Tibial nerve (tissue), 4 donors: ENCODE data around the gene ASMTL.

Experiments
- CTCF ChIP-seq, 5 experiments: fragments of 200-600 bp in 3 of 5; fragments of 450-650 bp in 2 of 5; sonication (generic) in 3 of 5; IDR thresholded peaks; one replicate each; pipeline ENCODE4 v1.5.1; 2016 to 2019; ENCODE audit warnings: antibody characterized with exemption in 5 of 5, mild to moderate bottlenecking in 3 of 5, moderate library complexity in 2 of 5
- EP300 ChIP-seq, 2 donors: sonication (generic); formaldehyde crosslinking; IDR thresholded peaks; one replicate each; pipeline ENCODE4 v1.6.1; 2017; ENCODE audit warnings: antibody characterized with exemption in 2 of 2, mild to moderate bottlenecking in 1 of 2
- POLR2A ChIP-seq, 2 donors: fragments of 450-650 bp; IDR thresholded peaks; one replicate each; pipeline ENCODE4 v1.6.1; 2017; ENCODE audit warnings: antibody characterized with exemption in 2 of 2, mild to moderate bottlenecking in 2 of 2, moderate library complexity in 2 of 2

DNA sequence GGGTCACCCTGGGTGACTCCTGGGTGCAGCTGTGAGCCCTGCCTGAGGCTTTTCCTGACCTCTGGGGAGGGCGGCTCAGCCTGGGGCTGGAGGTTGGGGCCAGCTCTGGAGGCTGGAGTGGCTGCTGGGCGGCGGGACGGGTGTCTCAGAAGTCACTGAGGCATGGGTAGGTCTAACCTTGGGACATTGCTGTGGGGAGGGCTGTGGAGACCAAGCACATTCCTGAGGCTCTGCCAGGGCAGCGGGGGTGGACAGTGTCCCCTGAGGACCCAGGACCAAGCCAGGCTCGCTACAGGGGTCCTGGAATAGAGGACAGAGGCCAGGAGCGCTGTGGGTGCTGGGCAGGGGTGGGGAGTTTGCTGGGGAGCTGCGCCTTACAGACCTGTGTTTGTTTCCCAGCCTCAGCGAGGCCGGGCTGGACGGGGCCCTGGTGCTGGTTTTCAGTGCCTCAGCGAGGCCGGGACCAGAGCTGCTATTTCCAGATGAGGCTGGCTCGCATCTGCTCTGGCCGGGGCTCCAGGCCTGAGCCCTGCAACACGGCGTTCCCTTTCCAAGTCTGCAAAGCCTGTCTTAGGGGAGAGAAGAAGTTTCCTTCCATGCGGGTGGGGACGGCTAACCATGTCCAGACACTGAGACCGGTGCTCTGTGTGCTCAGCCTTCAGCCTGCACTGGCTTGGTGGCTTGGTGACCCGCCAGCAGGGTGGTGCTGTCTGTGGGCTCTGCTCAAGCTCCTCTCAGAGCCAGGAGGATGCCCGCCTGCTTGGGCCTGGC lies 57.8 kb downstream of the ASMTL start:
- TF ChIP-seq CTCF (IDR thresholded peaks at IDR 0.05) (no peak), POLR2A (IDR thresholded peaks at IDR 0.05) (no peak), EP300 (IDR thresholded peaks at IDR 0.05) (no peak)
